Endothelial cell (in vitro differentiated cells): Measurements from ENCODE around the gene NAALADL2. TPM values are rescaled to one million over a fixed set of nuclear protein-coding genes. Genes with fewer than 3 reads are reported as not detected.

Experiments used
- DNase-seq: peaks from one replicate; pipeline ENCODE4 v3.0.0; 2021; ENCODE audit warnings: low spot score
- H3K27ac Mint-ChIP-seq: one replicate; pipeline ENCODE4 v1.8.0; 2021; ENCODE audit warnings: mixed read lengths, inconsistent platforms; ENCODE audit not compliant: unreplicated experiment
- H3K27me3 Mint-ChIP-seq: one replicate; pipeline ENCODE4 v1.8.0; 2021; ENCODE audit warnings: mild to moderate bottlenecking, moderate library complexity, mixed read lengths, inconsistent platforms; ENCODE audit not compliant: unreplicated experiment
- H3K36me3 Mint-ChIP-seq: one replicate; pipeline ENCODE4 v1.8.0; 2021; ENCODE audit warnings: mild to moderate bottlenecking, low read depth, mixed read lengths, inconsistent platforms; ENCODE audit not compliant: unreplicated experiment
- H3K4me1 Mint-ChIP-seq: one replicate; pipeline ENCODE4 v1.8.0; 2021; ENCODE audit warnings: mild to moderate bottlenecking, mixed read lengths, inconsistent platforms; ENCODE audit not compliant: unreplicated experiment
- H3K4me3 Mint-ChIP-seq: one replicate; pipeline ENCODE4 v1.8.0; 2021; ENCODE audit warnings: mild to moderate bottlenecking, mixed read lengths, inconsistent platforms; ENCODE audit not compliant: unreplicated experiment
- H3K9me3 Mint-ChIP-seq: one replicate; pipeline ENCODE4 v1.8.0; 2021; ENCODE audit warnings: mixed read lengths, inconsistent platforms; ENCODE audit not compliant: unreplicated experiment
- CTCF ChIP-seq: fragments of 200-600 bp; sonication (generic); IDR thresholded peaks from one replicate; pipeline ENCODE4 v1.5.0; 2021; ENCODE audit warnings: antibody characterized with exemption; ENCODE audit not compliant: unreplicated experiment
- total RNA-seq: library from RNA; stranded (reverse); fragmentation: NEBNext Ultra II Directional; extraction: Animal tissue kit (Norgen Biotek cat#: 25700); gene quantifications from one replicate; pipeline ENCODE4 v1.2.1, GENCODE V29; 2021; ENCODE audit not compliant: unreplicated experiment

The NAALADL2 gene
- total RNA-seq, 1 donor from 2014 or later, result 3.5 TPM

GRCh38 chr3:175102161-175102560, 243.0 kb downstream of the NAALADL2 start:
- Mint-ChIP-seq H3K9me3 (no peaks in the 10 kb centered on the region), H3K4me1 (peaks cover 20% of the 10 kb centered on the region), H3K4me3 (no peak overlapping the region), H3K27me3 (no peaks in the 10 kb centered on the region), H3K27ac (no peak overlapping the region), H3K36me3 (no peaks in the 10 kb centered on the region)
- no peak for DNase-seq
- TF ChIP-seq CTCF, result no peak

- TF ChIP-seq CTCF, result no peak
- Mint-ChIP-seq H3K4me3 (no peak overlapping the region), H3K27ac (no peak overlapping the region), H3K27me3 (no peaks in the 10 kb centered on the region), H3K9me3 (no peaks in the 10 kb centered on the region), H3K36me3 (no peaks in the 10 kb centered on the region), H3K4me1 (peaks cover 20% of the 10 kb centered on the region)
- no peak for DNase-seq
These were observed 244.2 kb downstream of the NAALADL2 start for GRCh38 chr3:175103298-175103697.

GRCh38 chr3:175105066-175105465, 245.9 kb downstream of the NAALADL2 start:
- Mint-ChIP-seq H3K27me3 (no peaks in the 10 kb centered on the region), H3K4me3 (no peak overlapping the region), H3K9me3 (no peaks in the 10 kb centered on the region), H3K36me3 (no peaks in the 10 kb centered on the region), H3K4me1 (peaks cover 20% of the 10 kb centered on the region), H3K27ac (no peak overlapping the region)
- no peak for TF ChIP-seq CTCF
- no peak for DNase-seq

GRCh38 chr3:175107231-175107630, 248.1 kb downstream of the NAALADL2 start:
- no peak for DNase-seq
- H3K36me3 Mint-ChIP-seq, result no peaks in the 10 kb centered on the region
- H3K27me3 Mint-ChIP-seq, result no peaks in the 10 kb centered on the region
- no peak for TF ChIP-seq CTCF
- no peak overlapping the region for H3K4me3 Mint-ChIP-seq
- H3K9me3 Mint-ChIP-seq, result no peaks in the 10 kb centered on the region
- peaks cover 20% of the 10 kb centered on the region for H3K4me1 Mint-ChIP-seq
- H3K27ac Mint-ChIP-seq, result no peak overlapping the region

- H3K4me3 Mint-ChIP-seq, result no peak overlapping the region
- no peaks in the 10 kb centered on the region for H3K27me3 Mint-ChIP-seq
- DNase-seq, result no peak
- no peaks in the 10 kb centered on the region for H3K9me3 Mint-ChIP-seq
- H3K27ac Mint-ChIP-seq, result no peak overlapping the region
- TF ChIP-seq CTCF, result no peak
- H3K36me3 Mint-ChIP-seq, result no peaks in the 10 kb centered on the region
- peaks cover 20% of the 10 kb centered on the region for H3K4me1 Mint-ChIP-seq
These were observed 248.9 kb downstream of the NAALADL2 start for GRCh38 chr3:175107995-175108394.
